Keratinocyte (primary cell): Measurements from ENCODE around the gene TRMT10B.

ENCODE experiments used
- CTCF ChIP-seq, 3 experiments: IDR thresholded peaks in 1 of 3; conservative IDR thresholded peaks in 1 of 3; optimal IDR thresholded peaks in 1 of 3; 2 replicates in 2 of 3; 3 replicates in 1 of 3; pipeline versions ENCODE3 to v1.5.1; 2011; ENCODE audit warnings: low read length in 3 of 3, mild to moderate bottlenecking in 3 of 3, moderate library complexity in 2 of 3, control low read depth in 1 of 3, inconsistent platforms in 1 of 3; ENCODE audit not compliant: insufficient read depth in 2 of 3; ENCODE audit errors: extremely low read depth in 1 of 3
- EZH2 ChIP-seq: IDR thresholded peaks from one replicate; pipeline ENCODE4 v1.6.1; 2012; ENCODE audit warnings: inconsistent platforms, mild to moderate bottlenecking, low read length, moderate library complexity

GRCh38 chr9:37739222-37739621 is 14.4 kb upstream of the TRMT10B start:
- TF ChIP-seq EZH2 (no peak), CTCF (optimal IDR thresholded peaks at IDR 0.05 in 1 of 3, IDR thresholded peaks at IDR 0.05 in 1 of 3, conservative IDR thresholded peaks at IDR 0.05 in 1 of 3; ENCODE audit: extremely low read depth in 1 of 3, insufficient read depth in 2 of 3, low read length in 3 of 3) (no peak)
